ENCODE data around the gene SLC39A13.

SLC39A13 gene

GRCh38 chr11:47460571-47461235 lies 52.3 kb downstream of the SLC39A13 start:
- DNase-seq = no peak

GRCh38 chr11:47461876-47462275 lies 53.5 kb downstream of the SLC39A13 start:
- DNase-seq = no peak

GRCh38 chr11:47464483-47464882 lies 56.1 kb downstream of the SLC39A13 start:
- DNase-seq = peak; percentile 28

All from fibroblast of skin of scalp (primary cell).